Thyroid gland (tissue), 4 donors: ENCODE results near the gene HACD2.

Source experiments
- POLR2A ChIP-seq, 2 donors: fragments of 450-650 bp; IDR thresholded peaks; one replicate each; pipeline ENCODE4 v1.6.1; 2017; ENCODE audit warnings: antibody characterized with exemption in 2 of 2, mild to moderate bottlenecking in 2 of 2, moderate library complexity in 1 of 2
- TF ChIP-seq, protein P1 (sequence below), 6 experiments: fragments of 200-600 bp in 3 of 6; fragments of 450-650 bp in 3 of 6; sonication (generic) in 3 of 6; IDR thresholded peaks; one replicate each; pipeline ENCODE4 v1.5.1; 2016 to 2019; ENCODE audit warnings: antibody characterized with exemption in 6 of 6, mild to moderate bottlenecking in 2 of 6, inconsistent platforms in 1 of 6, moderate library complexity in 1 of 6

DNA sequence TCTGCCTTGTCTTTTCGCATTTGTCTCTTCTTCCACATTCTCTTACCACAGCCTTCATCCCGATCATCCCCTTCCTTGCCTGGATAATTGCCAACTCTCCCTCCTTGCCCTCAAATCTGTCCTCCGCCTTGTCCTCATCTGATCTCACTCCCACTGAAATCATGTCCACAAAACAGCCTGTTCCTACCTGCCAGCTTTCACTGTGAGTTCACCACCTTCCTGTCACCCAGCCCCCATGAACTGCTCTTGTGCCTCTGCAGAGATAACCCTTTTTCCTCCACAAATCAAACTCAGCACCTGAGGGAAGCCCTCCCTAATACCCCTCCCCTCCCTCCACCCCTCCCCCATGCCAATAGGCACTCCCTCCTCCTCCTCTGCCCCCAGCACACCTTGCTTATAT, 131.2 kb downstream of the HACD2 start:
- TF ChIP-seq, protein P1, sequence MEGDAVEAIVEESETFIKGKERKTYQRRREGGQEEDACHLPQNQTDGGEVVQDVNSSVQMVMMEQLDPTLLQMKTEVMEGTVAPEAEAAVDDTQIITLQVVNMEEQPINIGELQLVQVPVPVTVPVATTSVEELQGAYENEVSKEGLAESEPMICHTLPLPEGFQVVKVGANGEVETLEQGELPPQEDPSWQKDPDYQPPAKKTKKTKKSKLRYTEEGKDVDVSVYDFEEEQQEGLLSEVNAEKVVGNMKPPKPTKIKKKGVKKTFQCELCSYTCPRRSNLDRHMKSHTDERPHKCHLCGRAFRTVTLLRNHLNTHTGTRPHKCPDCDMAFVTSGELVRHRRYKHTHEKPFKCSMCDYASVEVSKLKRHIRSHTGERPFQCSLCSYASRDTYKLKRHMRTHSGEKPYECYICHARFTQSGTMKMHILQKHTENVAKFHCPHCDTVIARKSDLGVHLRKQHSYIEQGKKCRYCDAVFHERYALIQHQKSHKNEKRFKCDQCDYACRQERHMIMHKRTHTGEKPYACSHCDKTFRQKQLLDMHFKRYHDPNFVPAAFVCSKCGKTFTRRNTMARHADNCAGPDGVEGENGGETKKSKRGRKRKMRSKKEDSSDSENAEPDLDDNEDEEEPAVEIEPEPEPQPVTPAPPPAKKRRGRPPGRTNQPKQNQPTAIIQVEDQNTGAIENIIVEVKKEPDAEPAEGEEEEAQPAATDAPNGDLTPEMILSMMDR (IDR thresholded peaks at IDR 0.05) = no peak
- no peak for TF ChIP-seq POLR2A (IDR thresholded peaks at IDR 0.05)
